Upper lobe of left lung (tissue), 6 donors: ENCODE results near the gene TFAP2A. TPM values are rescaled to one million over a fixed set of nuclear protein-coding genes. Genes with fewer than 3 reads are reported as not detected.
A peak's percentile ranks its signal among the peaks of the same experiment; 100 is the strongest.

Source experiments
- ATAC-seq, 2 donors: fragments of 200-7000 bp; cut with Tn5 transposase; one replicate each; pipeline ENCODE4 v1.9.1; 2022; ENCODE audit warnings: mild to moderate bottlenecking in 2 of 2, moderate library complexity in 2 of 2; ENCODE audit not compliant: low FRiP score in 2 of 2
- DNase-seq, 2 donors: peaks; one replicate each; pipeline ENCODE4 v3.0.0-alpha.2; 2019 to 2020
- H3K27ac ChIP-seq, 4 donors: fragments of 200-600 bp; sonication (generic); one replicate each; pipeline ENCODE4 v1.5.1; 2016 to 2019
- H3K27me3 ChIP-seq, 4 donors: fragments of 200-600 bp; sonication (generic); one replicate each; pipeline ENCODE4 v1.5.1; 2017 to 2019
- H3K36me3 ChIP-seq, 4 donors: fragments of 200-600 bp; sonication (generic); one replicate each; pipeline ENCODE4 v1.5.1; 2016 to 2019
- H3K4me1 ChIP-seq, 4 donors: fragments of 200-600 bp; sonication (generic); one replicate each; pipeline ENCODE4 v1.5.1; 2018 to 2019
- H3K4me3 ChIP-seq, 4 donors: fragments of 200-600 bp; sonication (generic); one replicate each; pipeline ENCODE4 v1.5.1; 2017 to 2019; ENCODE audit warnings: mild to moderate bottlenecking in 2 of 4, moderate library complexity in 1 of 4
- H3K9me3 ChIP-seq, 4 donors: fragments of 200-600 bp; sonication (generic); one replicate each; pipeline ENCODE4 v1.5.1; 2018 to 2019
- EP300 ChIP-seq, 4 donors: sonication (generic); formaldehyde crosslinking; IDR thresholded peaks; one replicate each; pipeline ENCODE4 v1.5.1; 2017; ENCODE audit warnings: antibody characterized with exemption in 4 of 4, control low read depth in 2 of 4
- POLR2A ChIP-seq, 4 donors: fragments of 450-650 bp; IDR thresholded peaks; one replicate each; pipeline ENCODE4 v1.5.1; 2016 to 2017; ENCODE audit warnings: antibody characterized with exemption in 4 of 4, mild to moderate bottlenecking in 2 of 4
- POLR2AphosphoS5 ChIP-seq, 2 donors: sonication (generic); formaldehyde crosslinking; IDR thresholded peaks; one replicate each; pipeline ENCODE4 v1.5.1; 2017; ENCODE audit warnings: antibody characterized with exemption in 2 of 2
- whole genome bisulfite sequencing, 2 donors: methylation state at CpG; one replicate each; pipeline ENCODE4 v1.1.5; 2017 to 2018; 5-methylcytosine and 5-hydroxymethylcytosine counted together
- total RNA-seq, 6 donors: library from RNA; depleted of rRNA in 4 of 6; stranded (reverse); fragments of >200 nt in 4 of 6; gene quantifications; one replicate each; pipeline versions ENCODE4 v1.1.0 to v1.2.1, GENCODE V29; 2016 to 2021
- TF ChIP-seq, protein P1 (sequence below), 6 experiments: fragments of 450-650 bp in 4 of 6; fragments of 200-600 bp in 2 of 6; sonication (generic) in 2 of 6; IDR thresholded peaks; one replicate each; pipeline ENCODE4 v1.5.1; 2016 to 2019; ENCODE audit warnings: antibody characterized with exemption in 6 of 6
- donor health status: DM: no; HTN: no; CAD: no; lungs with moderate emphysema.
- donor health status: DM: no; HTN: yes; CAD: no; lungs with severe emphysema.

TFAP2A gene
- total RNA-seq, 6 donors from 2014 or later: 0.69 to 7.8 (median 1.1) TPM; not detected in 1

GRCh38 chr6:10416863-10417641, 2.2 kb upstream of the TFAP2A start:
- Histone ChIP-seq H3K27ac (no peak overlapping the region), H3K36me3 (no peaks in the 10 kb centered on the region), H3K4me3 (peak overlapping the region in 3 of 4 donors; percentile 1 to 41 (median 20)), H3K9me3 (no peaks in the 10 kb centered on the region), H3K27me3 (peaks cover 2 to 93% (median 62%) of the 10 kb centered on the region in 4 donors), H3K4me1 (peaks cover 32 to 65% (median 35%) of the 10 kb centered on the region in 4 donors)
- peak in 1 of 2 donors; percentile 72 for DNase-seq
- no peak for ATAC-seq
- WGBS, 2 donors: 17 to 18% methylated on average over 39 to 48 of the region's 48 CpGs
- TF ChIP-seq EP300 (IDR thresholded peaks at IDR 0.05) (no peak), POLR2A (IDR thresholded peaks at IDR 0.05) (no peak), POLR2AphosphoS5 (IDR thresholded peaks at IDR 0.05) (no peak)
- TF ChIP-seq, protein P1, sequence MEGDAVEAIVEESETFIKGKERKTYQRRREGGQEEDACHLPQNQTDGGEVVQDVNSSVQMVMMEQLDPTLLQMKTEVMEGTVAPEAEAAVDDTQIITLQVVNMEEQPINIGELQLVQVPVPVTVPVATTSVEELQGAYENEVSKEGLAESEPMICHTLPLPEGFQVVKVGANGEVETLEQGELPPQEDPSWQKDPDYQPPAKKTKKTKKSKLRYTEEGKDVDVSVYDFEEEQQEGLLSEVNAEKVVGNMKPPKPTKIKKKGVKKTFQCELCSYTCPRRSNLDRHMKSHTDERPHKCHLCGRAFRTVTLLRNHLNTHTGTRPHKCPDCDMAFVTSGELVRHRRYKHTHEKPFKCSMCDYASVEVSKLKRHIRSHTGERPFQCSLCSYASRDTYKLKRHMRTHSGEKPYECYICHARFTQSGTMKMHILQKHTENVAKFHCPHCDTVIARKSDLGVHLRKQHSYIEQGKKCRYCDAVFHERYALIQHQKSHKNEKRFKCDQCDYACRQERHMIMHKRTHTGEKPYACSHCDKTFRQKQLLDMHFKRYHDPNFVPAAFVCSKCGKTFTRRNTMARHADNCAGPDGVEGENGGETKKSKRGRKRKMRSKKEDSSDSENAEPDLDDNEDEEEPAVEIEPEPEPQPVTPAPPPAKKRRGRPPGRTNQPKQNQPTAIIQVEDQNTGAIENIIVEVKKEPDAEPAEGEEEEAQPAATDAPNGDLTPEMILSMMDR (IDR thresholded peaks at IDR 0.05): no peak

DNA sequence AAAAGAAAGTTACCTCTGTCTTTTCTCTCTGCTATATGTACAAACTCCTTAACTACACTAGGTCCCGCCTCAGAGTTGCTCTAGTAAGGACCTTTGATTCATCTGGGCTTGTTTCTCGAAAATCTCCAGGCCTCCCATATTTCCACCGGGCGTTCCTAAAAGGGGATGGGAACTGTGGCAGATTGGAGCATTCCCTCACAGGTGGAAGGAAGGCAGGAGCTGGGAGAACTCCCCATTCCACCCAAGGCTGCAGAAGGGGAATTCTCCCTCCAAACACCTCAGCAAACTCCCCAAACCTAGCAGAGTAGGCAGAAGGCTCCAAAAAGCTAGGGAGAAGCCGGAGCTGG, 1.6 kb upstream of the TFAP2A start:
- DNase-seq (no peak), ATAC-seq (no peak)
- TF ChIP-seq, protein P1 (IDR thresholded peaks at IDR 0.05): no peak
- TF ChIP-seq POLR2A (IDR thresholded peaks at IDR 0.05): no peak
- Histone ChIP-seq H3K4me3 (peak overlapping the region in 2 of 4 donors; percentile 1 to 41), H3K36me3 (no peaks in the 10 kb centered on the region), H3K4me1 (peaks cover 34 to 71% (median 39%) of the 10 kb centered on the region in 4 donors), H3K9me3 (no peaks in the 10 kb centered on the region), H3K27me3 (peaks cover 2 to 92% (median 61%) of the 10 kb centered on the region in 4 donors), H3K27ac (no peak overlapping the region)
- 33 to 35% methylated on average over 5 of the region's 5 CpGs for WGBS, 2 donors

- no peak overlapping the region for H3K27ac ChIP-seq
- no peak overlapping the region for H3K4me3 ChIP-seq
- H3K4me1 ChIP-seq: peaks cover 41 to 74% (median 45%) of the 10 kb centered on the region in 4 donors
- 11 to 16% methylated on average over 20 to 36 of the region's 36 CpGs for WGBS, 2 donors
- H3K36me3 ChIP-seq: no peaks in the 10 kb centered on the region
- peaks cover 2 to 92% (median 63%) of the 10 kb centered on the region in 4 donors for H3K27me3 ChIP-seq
- no peaks in the 10 kb centered on the region for H3K9me3 ChIP-seq
- DNase-seq (peak in 1 of 2 donors; percentile 51), ATAC-seq (no peak)
- TF ChIP-seq POLR2A (IDR thresholded peaks at IDR 0.05) (no peak), EP300 (IDR thresholded peaks at IDR 0.05) (no peak), POLR2AphosphoS5 (IDR thresholded peaks at IDR 0.05) (no peak)
- TF ChIP-seq, protein P1 (IDR thresholded peaks at IDR 0.05): no peak
Observed at GRCh38 chr6:10415617-10416480, 975 bp upstream of the TFAP2A start.

DNA sequence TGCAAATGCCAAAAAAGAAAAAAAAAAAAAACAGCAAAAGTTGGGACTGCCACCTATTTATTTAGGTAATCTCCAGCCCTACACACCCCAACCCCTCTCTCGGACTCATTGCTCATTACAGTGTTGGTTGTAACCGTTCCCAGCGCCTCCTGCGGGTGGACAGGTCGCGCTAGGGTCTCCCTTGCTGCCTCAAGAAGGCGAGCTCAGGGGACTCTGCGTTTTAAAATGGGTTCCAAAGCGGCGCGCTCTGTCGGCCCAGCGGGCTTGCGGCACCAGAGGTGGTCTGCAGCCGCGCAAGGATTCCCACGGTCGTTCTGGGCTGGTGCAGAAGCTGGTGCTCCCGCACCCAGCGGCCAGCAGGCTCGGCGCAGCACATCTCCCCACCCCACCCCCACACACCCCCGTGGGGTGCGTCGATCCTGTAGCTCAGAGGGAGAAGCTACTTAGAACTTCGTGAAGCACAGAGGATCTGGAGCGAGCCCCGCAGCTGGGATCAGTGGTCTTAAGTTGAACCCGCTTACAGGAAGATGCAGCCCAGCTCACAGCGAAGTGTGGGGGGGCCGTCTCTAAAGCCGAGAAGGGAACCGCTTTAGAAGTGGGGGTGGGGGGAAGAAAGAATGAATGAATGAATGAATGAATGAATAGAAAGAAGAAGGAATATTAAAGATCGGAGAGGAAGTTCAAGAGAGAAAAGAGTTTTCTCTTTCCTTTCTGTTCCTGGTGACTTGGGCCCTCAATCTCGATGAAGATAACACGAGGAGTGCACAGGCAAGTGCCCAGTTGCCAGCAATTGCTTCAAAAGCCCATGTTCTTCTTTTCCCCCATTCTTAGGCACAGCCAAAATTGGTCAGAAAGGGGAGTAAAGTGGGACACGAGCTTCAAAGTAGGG, 780 bp downstream of the TFAP2A start:
- 5 to 6% methylated on average over 26 to 37 of the region's 37 CpGs for WGBS, 2 donors
- DNase-seq: no peak
- no peaks in the 10 kb centered on the region for H3K36me3 ChIP-seq
- H3K4me3 ChIP-seq: peak overlapping the region in 3 of 4 donors; percentile 4 to 82 (median 10)
- H3K9me3 ChIP-seq: no peaks in the 10 kb centered on the region
- no peak for ATAC-seq
- peaks cover 2 to 92% (median 56%) of the 10 kb centered on the region in 4 donors for H3K27me3 ChIP-seq
- TF ChIP-seq EP300 (IDR thresholded peaks at IDR 0.05): no peak
- no peak for TF ChIP-seq POLR2A (IDR thresholded peaks at IDR 0.05)
- no peak for TF ChIP-seq POLR2AphosphoS5 (IDR thresholded peaks at IDR 0.05)
- TF ChIP-seq, protein P1 (IDR thresholded peaks at IDR 0.05): no peak
- H3K4me1 ChIP-seq: peaks cover 42 to 70% (median 46%) of the 10 kb centered on the region in 4 donors
- no peak overlapping the region for H3K27ac ChIP-seq
